ENCODE data around the gene UNC5CL.
A peak's percentile ranks its signal among the peaks of the same experiment; 100 is the strongest.

DNA sequence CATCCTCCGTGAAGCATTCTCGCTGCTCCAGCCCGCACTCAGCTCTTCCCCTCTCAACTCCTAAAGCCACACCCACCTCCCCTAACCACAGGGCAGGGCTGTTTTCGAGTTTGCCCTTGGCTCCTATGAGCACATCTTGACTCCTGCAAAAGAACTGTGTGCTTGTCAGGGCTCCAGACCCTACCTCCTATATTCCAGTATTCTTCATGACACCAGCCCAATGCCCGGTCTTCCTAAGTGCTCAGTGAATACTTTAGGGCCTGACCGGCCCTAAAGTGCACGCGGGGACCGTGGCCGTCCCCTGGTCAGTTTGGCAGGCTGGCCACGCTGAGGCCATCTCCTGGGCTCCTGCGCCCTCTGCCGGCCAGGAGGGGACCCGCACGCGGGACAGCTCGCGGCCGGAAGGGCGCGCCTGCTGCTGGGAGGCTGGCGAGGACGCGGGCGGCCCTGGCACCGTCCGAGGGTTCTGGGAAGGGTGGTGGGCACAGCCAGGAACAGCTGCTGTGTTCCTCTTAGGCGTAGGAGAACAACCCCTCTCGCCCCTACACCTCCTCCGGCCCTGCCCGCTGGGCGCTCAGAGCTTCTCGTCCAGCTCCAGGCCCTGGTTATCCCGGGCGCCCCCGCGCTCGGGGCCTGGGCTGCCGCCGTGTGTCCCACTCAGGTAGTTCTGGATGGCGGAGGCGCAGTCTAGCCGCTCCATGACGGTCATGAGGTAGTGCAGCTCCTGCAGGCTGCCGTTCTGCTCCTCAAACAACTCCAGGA lies 11.0 kb downstream of the UNC5CL start:
- peak; percentile 98 for TF ChIP-seq CTCF (conservative IDR thresholded peaks at IDR 0.05; ENCODE audit: low read depth, low read length)
- no peak for TF ChIP-seq EZH2 (IDR thresholded peaks at IDR 0.05; ENCODE audit: low read length, unreplicated experiment)
